ENCODE results near the gene SLC9A5. TPM values are rescaled to one million over a fixed set of nuclear protein-coding genes. Genes with fewer than 3 reads are reported as not detected.

Gene SLC9A5
- total and polyA plus RNA-seq, 4 donors: 0.05 to 0.25 (median 0.09) TPM; not detected in 1

- no peak overlapping the region for H3K4me3 ChIP-seq (ENCODE audit: low read depth in 1 of 3, low read length in 3 of 3)
- H3K4me1 ChIP-seq (ENCODE audit: control insufficient read depth in 4 of 4, insufficient read depth in 4 of 4, low read length in 3 of 4): peaks cover 14 to 24% (median 18%) of the 10 kb centered on the region in 4 donors
- TF ChIP-seq FOXA2 (IDR thresholded peaks at IDR 0.05) (no peak), EGR1 (IDR thresholded peaks at IDR 0.05; ENCODE audit: low read depth in 2 of 2) (no peak), FOXA1 (IDR thresholded peaks at IDR 0.05) (no peak), HNF4G (IDR thresholded peaks at IDR 0.05) (no peak), TAF1 (conservative IDR thresholded peaks at IDR 0.05) (no peak), CTCF (IDR thresholded peaks at IDR 0.05; ENCODE audit: low read depth, low read length, missing input control) (no peak), JUND (IDR thresholded peaks at IDR 0.05) (no peak), NR2F2 (IDR thresholded peaks at IDR 0.05) (no peak)
- DNase-seq (ENCODE audit: low spot score): no peak
- 87% methylated on average over 21 of the region's 21 CpGs for WGBS
- no peak overlapping the region for H3K9ac ChIP-seq (ENCODE audit: low read depth in 1 of 2, low read length in 2 of 2)
- H3K27me3 ChIP-seq (ENCODE audit: control insufficient read depth in 4 of 4, insufficient read depth in 4 of 4, low read length in 3 of 4): no peaks in the 10 kb centered on the region
- no peak overlapping the region for H3K27ac ChIP-seq (ENCODE audit: low read depth in 1 of 2, low read length in 2 of 2)
- peaks cover 0 to 17% (median 4%) of the 10 kb centered on the region in 4 donors for H3K36me3 ChIP-seq (ENCODE audit: control insufficient read depth in 4 of 4, insufficient read depth in 3 of 4, low read depth in 1 of 4, low read length in 3 of 4)
- no peaks in the 10 kb centered on the region for H3K9me3 ChIP-seq (ENCODE audit: control insufficient read depth in 4 of 4, low read length in 3 of 4)
Observed at GRCh38 chr16:67207249-67208091, 41.3 kb upstream of the SLC9A5 start.

GRCh38 chr16:67208154-67208896 is 40.5 kb upstream of the SLC9A5 start:
- no peak for DNase-seq (ENCODE audit: low spot score)
- no peaks in the 10 kb centered on the region for H3K27me3 ChIP-seq (ENCODE audit: control insufficient read depth in 4 of 4, insufficient read depth in 4 of 4, low read length in 3 of 4)
- no peak overlapping the region for H3K4me3 ChIP-seq (ENCODE audit: low read depth in 1 of 3, low read length in 3 of 3)
- no peak overlapping the region for H3K9ac ChIP-seq (ENCODE audit: low read depth in 1 of 2, low read length in 2 of 2)
- H3K9me3 ChIP-seq (ENCODE audit: control insufficient read depth in 4 of 4, low read length in 3 of 4): no peaks in the 10 kb centered on the region
- WGBS: 93% methylated on average over 11 of the region's 11 CpGs
- H3K4me1 ChIP-seq (ENCODE audit: control insufficient read depth in 4 of 4, insufficient read depth in 4 of 4, low read length in 3 of 4): peaks cover 14 to 27% (median 21%) of the 10 kb centered on the region in 4 donors
- peaks cover 0 to 9% (median under 1%) of the 10 kb centered on the region in 4 donors for H3K36me3 ChIP-seq (ENCODE audit: control insufficient read depth in 4 of 4, insufficient read depth in 3 of 4, low read depth in 1 of 4, low read length in 3 of 4)
- TF ChIP-seq JUND (IDR thresholded peaks at IDR 0.05) (no peak), YY1 (IDR thresholded peaks at IDR 0.05) (no peak), NR2F2 (IDR thresholded peaks at IDR 0.05) (no peak), CTCF (IDR thresholded peaks at IDR 0.05; ENCODE audit: low read depth, low read length, missing input control) (no peak), HNF4A (conservative IDR thresholded peaks at IDR 0.05) (no peak), GABPA (IDR thresholded peaks at IDR 0.05 in 1 of 2, conservative IDR thresholded peaks at IDR 0.05 in 1 of 2) (no peak), RXRA (IDR thresholded peaks at IDR 0.05) (no peak), FOXA2 (IDR thresholded peaks at IDR 0.05) (no peak), REST (IDR thresholded peaks at IDR 0.05) (no peak), TAF1 (conservative IDR thresholded peaks at IDR 0.05) (no peak), ATF3 (IDR thresholded peaks at IDR 0.05) (no peak), MAX (IDR thresholded peaks at IDR 0.05) (no peak), EGR1 (IDR thresholded peaks at IDR 0.05; ENCODE audit: low read depth in 2 of 2) (no peak), RAD21 (IDR thresholded peaks at IDR 0.05) (no peak)
- H3K27ac ChIP-seq (ENCODE audit: low read depth in 1 of 2, low read length in 2 of 2): no peak overlapping the region
